Esophagus (tissue), 2 donors: ENCODE data around the gene CPNE6. TPM values are rescaled to one million over a fixed set of nuclear protein-coding genes. Genes with fewer than 3 reads are reported as not detected.

ENCODE experiments used
- H3K27ac ChIP-seq, 2 donors: one replicate each; pipeline ENCODE4 v1.5.1; 2013; ENCODE audit warnings: low read depth in 2 of 2, mild to moderate bottlenecking in 2 of 2, inconsistent platforms in 1 of 2, low read length in 1 of 2, moderate library complexity in 1 of 2
- H3K27me3 ChIP-seq, 2 donors: one replicate each; pipeline ENCODE4 v1.6.1; 2013; ENCODE audit warnings: low read length in 2 of 2, control low read depth in 1 of 2, mild to moderate bottlenecking in 1 of 2; ENCODE audit not compliant: insufficient read depth in 2 of 2, control insufficient read depth in 1 of 2
- H3K36me3 ChIP-seq, 2 donors: one replicate each; pipeline ENCODE4 v1.6.1; 2013; ENCODE audit warnings: low read length in 1 of 2; ENCODE audit not compliant: control insufficient read depth in 2 of 2, insufficient read depth in 2 of 2
- H3K4me1 ChIP-seq, 2 donors: one replicate each; pipeline ENCODE4 v1.6.1; 2013; ENCODE audit warnings: low read length in 1 of 2; ENCODE audit not compliant: control insufficient read depth in 2 of 2, insufficient read depth in 2 of 2
- H3K4me3 ChIP-seq, 2 donors: one replicate each; pipeline ENCODE4 v1.5.1; 2013; ENCODE audit warnings: low read length in 2 of 2, mild to moderate bottlenecking in 2 of 2, low read depth in 1 of 2, moderate library complexity in 1 of 2
- H3K9me3 ChIP-seq, 2 donors: one replicate each; pipeline ENCODE4 v1.6.1; 2013; ENCODE audit warnings: mild to moderate bottlenecking in 2 of 2, low read depth in 1 of 2, low read length in 1 of 2, moderate library complexity in 1 of 2; ENCODE audit not compliant: control insufficient read depth in 2 of 2, insufficient read depth in 1 of 2
- WGBS, 2 donors: extraction: QIAGEN DNeasy Blood & Tissue Kit; methylation state at CpG; one replicate each; pipeline ENCODE4 v1.1.7; 2013; 5-methylcytosine and 5-hydroxymethylcytosine counted together
- polyA plus RNA-seq, 2 donors: library from polyadenylated mRNA; stranded (reverse); fragments of 200-250 nt; gene quantifications; one replicate each; pipeline ENCODE4 v1.2.3, GENCODE V29; 2013
- donor health status: healthy with polysubstance abuse.
- donor health status: Bipolar disorder and iron deficiency.

Gene CPNE6
- polyA plus RNA-seq, 2 donors = 0.06 TPM; not detected in 1

- WGBS, 2 donors = 73 to 81% methylated on average over 9 to 10 of the region's 10 CpGs
- Histone ChIP-seq H3K9me3 (no peaks in the 10 kb centered on the region), H3K4me1 (peaks cover 3 to 12% of the 10 kb centered on the region in 2 donors), H3K36me3 (peaks cover 0 to 4% of the 10 kb centered on the region in 2 donors), H3K27ac (no peak overlapping the region), H3K4me3 (no peak overlapping the region), H3K27me3 (no peaks in the 10 kb centered on the region)
These were observed 17.6 kb upstream of the CPNE6 start for GRCh38 chr14:24053548-24054323.

GRCh38 chr14:24054324-24054641 lies 17.1 kb upstream of the CPNE6 start:
- peaks cover 3 to 12% of the 10 kb centered on the region in 2 donors for H3K4me1 ChIP-seq
- H3K36me3 ChIP-seq = peaks cover 0 to 4% of the 10 kb centered on the region in 2 donors
- WGBS, 2 donors = 75 to 90% methylated on average over 6 of the region's 6 CpGs
- no peaks in the 10 kb centered on the region for H3K27me3 ChIP-seq
- H3K9me3 ChIP-seq = no peaks in the 10 kb centered on the region
- H3K4me3 ChIP-seq = no peak overlapping the region
- H3K27ac ChIP-seq = no peak overlapping the region

- H3K36me3 ChIP-seq = peaks cover 0 to 4% of the 10 kb centered on the region in 2 donors
- H3K4me3 ChIP-seq = no peak overlapping the region
- H3K4me1 ChIP-seq = peaks cover 3 to 12% of the 10 kb centered on the region in 2 donors
- no peak overlapping the region for H3K27ac ChIP-seq
- 94% methylated on average over 9 of the region's 9 CpGs for WGBS, 2 donors
- H3K27me3 ChIP-seq = no peaks in the 10 kb centered on the region
- no peaks in the 10 kb centered on the region for H3K9me3 ChIP-seq
These were observed 16.7 kb upstream of the CPNE6 start for GRCh38 chr14:24054646-24055045.

- 78 to 79% methylated on average over 10 of the region's 10 CpGs for WGBS, 2 donors
- H3K4me1 ChIP-seq = peaks cover 3 to 12% of the 10 kb centered on the region in 2 donors
- H3K27ac ChIP-seq = no peak overlapping the region
- H3K4me3 ChIP-seq = no peak overlapping the region
- peaks cover 0 to 4% of the 10 kb centered on the region in 2 donors for H3K36me3 ChIP-seq
- no peaks in the 10 kb centered on the region for H3K27me3 ChIP-seq
- H3K9me3 ChIP-seq = no peaks in the 10 kb centered on the region
These were observed 15.2 kb upstream of the CPNE6 start for GRCh38 chr14:24055971-24056799.

- no peak overlapping the region for H3K4me3 ChIP-seq
- H3K9me3 ChIP-seq = no peaks in the 10 kb centered on the region
- WGBS, 2 donors = 50 to 61% methylated on average over 8 of the region's 8 CpGs
- H3K36me3 ChIP-seq = peaks cover 0 to 4% of the 10 kb centered on the region in 2 donors
- no peak overlapping the region for H3K27ac ChIP-seq
- H3K4me1 ChIP-seq = peaks cover 3 to 12% of the 10 kb centered on the region in 2 donors
- H3K27me3 ChIP-seq = no peaks in the 10 kb centered on the region
These were observed 14.6 kb upstream of the CPNE6 start for GRCh38 chr14:24056800-24057184.

GRCh38 chr14:24057271-24057670 lies 14.1 kb upstream of the CPNE6 start:
- no peak overlapping the region for H3K27ac ChIP-seq
- WGBS, 2 donors = 77 to 81% methylated on average over 2 of the region's 2 CpGs
- H3K4me3 ChIP-seq = no peak overlapping the region
- H3K27me3 ChIP-seq = no peaks in the 10 kb centered on the region
- H3K9me3 ChIP-seq = no peaks in the 10 kb centered on the region
- peaks cover 0 to 4% of the 10 kb centered on the region in 2 donors for H3K36me3 ChIP-seq
- peaks cover 3 to 8% of the 10 kb centered on the region in 2 donors for H3K4me1 ChIP-seq

- Histone ChIP-seq H3K36me3 (peaks cover 0 to 4% of the 10 kb centered on the region in 2 donors), H3K4me1 (peaks cover under 1 to 4% of the 10 kb centered on the region in 2 donors), H3K27ac (no peak overlapping the region), H3K9me3 (no peaks in the 10 kb centered on the region), H3K4me3 (no peak overlapping the region), H3K27me3 (no peaks in the 10 kb centered on the region)
- WGBS, 2 donors = 50 to 69% methylated on average over 13 to 14 of the region's 14 CpGs
These were observed 13.5 kb upstream of the CPNE6 start for GRCh38 chr14:24057867-24058259.

GRCh38 chr14:24058260-24058950 lies 13.0 kb upstream of the CPNE6 start:
- 45 to 56% methylated on average over 7 of the region's 7 CpGs for WGBS, 2 donors
- Histone ChIP-seq H3K4me1 (peaks cover 0 to 4% of the 10 kb centered on the region in 2 donors), H3K36me3 (peaks cover 0 to 4% of the 10 kb centered on the region in 2 donors), H3K27ac (no peak overlapping the region), H3K27me3 (no peaks in the 10 kb centered on the region), H3K9me3 (no peaks in the 10 kb centered on the region), H3K4me3 (no peak overlapping the region)

- Histone ChIP-seq H3K27me3 (no peaks in the 10 kb centered on the region), H3K9me3 (no peaks in the 10 kb centered on the region), H3K36me3 (peaks cover 0 to 4% of the 10 kb centered on the region in 2 donors), H3K4me1 (no peaks in the 10 kb centered on the region), H3K4me3 (no peak overlapping the region), H3K27ac (no peak overlapping the region)
- WGBS, 2 donors = 80 to 93% methylated on average over 10 of the region's 10 CpGs
These were observed 12.3 kb upstream of the CPNE6 start for GRCh38 chr14:24058951-24059475.
